ENCODE measurements around the gene SDC1.
A peak's percentile ranks its signal among the peaks of the same experiment; 100 is the strongest.
"Not testable (repeated sequence)": the region's sequence is repeated elsewhere in the genome, so short reads cannot be mapped to it uniquely, and the experiment has no call there.

The SDC1 gene

GRCh38 chr2:20224716-20225293 is at the start of gene SDC1:
Gene SDC1, minus strand, starts transcription at chr2:20225130. Its CDS starts 263 bp downstream, at chr2:20224867.
- peaks cover 5% of the 10 kb centered on the region for H3K4me1 Mint-ChIP-seq (ENCODE audit: low read depth)
- H3K4me3 Mint-ChIP-seq: peak within 1 kb of the TSS; percentile 55
- H3K36me3 Mint-ChIP-seq (ENCODE audit: low read depth): no peaks in the 10 kb centered on the region
- no peak within 1 kb of the TSS for H3K27ac Mint-ChIP-seq
- H3K9me3 Mint-ChIP-seq: no peaks in the 10 kb centered on the region
- peaks cover 60% of the 10 kb centered on the region for H3K27me3 Mint-ChIP-seq

GRCh38 chr2:20273042-20273441 is 48.1 kb upstream of the SDC1 start:
- Mint-ChIP-seq H3K4me1 (ENCODE audit: low read depth) (peaks cover 7% of the 10 kb centered on the region), H3K9me3 (no peaks in the 10 kb centered on the region), H3K27me3 (no peaks in the 10 kb centered on the region), H3K4me3 (no peak overlapping the region), H3K27ac (no peak overlapping the region), H3K36me3 (ENCODE audit: low read depth) (peaks cover 51% of the 10 kb centered on the region)

- not testable (repeated sequence) for H3K27me3 Mint-ChIP-seq; H3K4me3 Mint-ChIP-seq; H3K27ac Mint-ChIP-seq; H3K9me3 Mint-ChIP-seq; H3K4me1 Mint-ChIP-seq (ENCODE audit: low read depth)
- H3K36me3 Mint-ChIP-seq (ENCODE audit: low read depth): peaks cover 45% of the 10 kb centered on the region
These were observed 43.4 kb upstream of the SDC1 start for GRCh38 chr2:20268317-20268716.

- Mint-ChIP-seq H3K27me3 (no peaks in the 10 kb centered on the region), H3K36me3 (ENCODE audit: low read depth) (peaks cover 41% of the 10 kb centered on the region), H3K9me3 (no peaks in the 10 kb centered on the region), H3K4me3 (no peak overlapping the region), H3K4me1 (ENCODE audit: low read depth) (no peaks in the 10 kb centered on the region), H3K27ac (no peak overlapping the region)
These were observed 42.6 kb upstream of the SDC1 start for GRCh38 chr2:20267529-20267928.

- Mint-ChIP-seq H3K27me3 (no peaks in the 10 kb centered on the region), H3K9me3 (no peaks in the 10 kb centered on the region), H3K36me3 (ENCODE audit: low read depth) (peaks cover 35% of the 10 kb centered on the region), H3K4me1 (ENCODE audit: low read depth) (no peaks in the 10 kb centered on the region), H3K27ac (no peak overlapping the region), H3K4me3 (no peak overlapping the region)
These were observed 39.7 kb upstream of the SDC1 start for GRCh38 chr2:20264629-20265028.

GRCh38 chr2:20257411-20257810 is 32.5 kb upstream of the SDC1 start:
- Mint-ChIP-seq H3K36me3 (ENCODE audit: low read depth) (peaks cover 62% of the 10 kb centered on the region), H3K9me3 (no peaks in the 10 kb centered on the region), H3K27me3 (no peaks in the 10 kb centered on the region), H3K4me1 (ENCODE audit: low read depth) (no peaks in the 10 kb centered on the region), H3K27ac (no peak overlapping the region), H3K4me3 (no peak overlapping the region)

GRCh38 chr2:20254731-20255130 is 29.8 kb upstream of the SDC1 start:
- no peaks in the 10 kb centered on the region for H3K9me3 Mint-ChIP-seq
- H3K4me3 Mint-ChIP-seq: no peak overlapping the region
- H3K4me1 Mint-ChIP-seq (ENCODE audit: low read depth): no peaks in the 10 kb centered on the region
- no peaks in the 10 kb centered on the region for H3K27me3 Mint-ChIP-seq
- H3K27ac Mint-ChIP-seq: no peak overlapping the region
- peaks cover 77% of the 10 kb centered on the region for H3K36me3 Mint-ChIP-seq (ENCODE audit: low read depth)

- Mint-ChIP-seq H3K36me3 (ENCODE audit: low read depth) (peaks cover 87% of the 10 kb centered on the region), H3K9me3 (no peaks in the 10 kb centered on the region), H3K4me1 (ENCODE audit: low read depth) (no peaks in the 10 kb centered on the region), H3K27ac (no peak overlapping the region), H3K4me3 (no peak overlapping the region), H3K27me3 (no peaks in the 10 kb centered on the region)
These were observed 25.5 kb upstream of the SDC1 start for GRCh38 chr2:20250436-20250835.

- Mint-ChIP-seq H3K27me3 (no peaks in the 10 kb centered on the region), H3K27ac (peak overlapping the region; percentile 2), H3K4me3 (no peak overlapping the region), H3K4me1 (ENCODE audit: low read depth) (no peaks in the 10 kb centered on the region), H3K9me3 (no peaks in the 10 kb centered on the region), H3K36me3 (ENCODE audit: low read depth) (peaks cover 74% of the 10 kb centered on the region)
These were observed 24.2 kb upstream of the SDC1 start for GRCh38 chr2:20249170-20249569.

- H3K4me1 Mint-ChIP-seq (ENCODE audit: low read depth): peaks cover under 1% of the 10 kb centered on the region
- H3K9me3 Mint-ChIP-seq: no peaks in the 10 kb centered on the region
- H3K27me3 Mint-ChIP-seq: no peaks in the 10 kb centered on the region
- no peak overlapping the region for H3K4me3 Mint-ChIP-seq
- H3K27ac Mint-ChIP-seq: no peak overlapping the region
- peaks cover 56% of the 10 kb centered on the region for H3K36me3 Mint-ChIP-seq (ENCODE audit: low read depth)
These were observed 22.2 kb upstream of the SDC1 start for GRCh38 chr2:20247084-20247483.

GRCh38 chr2:20243637-20244036 is 18.7 kb upstream of the SDC1 start:
- H3K4me3 Mint-ChIP-seq; H3K27me3 Mint-ChIP-seq; H3K9me3 Mint-ChIP-seq; H3K4me1 Mint-ChIP-seq (ENCODE audit: low read depth): not testable (repeated sequence)
- Mint-ChIP-seq H3K36me3 (ENCODE audit: low read depth) (peaks cover 25% of the 10 kb centered on the region), H3K27ac (peak overlapping the region; percentile 26)

GRCh38 chr2:20242727-20243377 is 17.9 kb upstream of the SDC1 start:
- no peak overlapping the region for H3K4me3 Mint-ChIP-seq

GRCh38 chr2:20241973-20242726 is 17.2 kb upstream of the SDC1 start:
- Mint-ChIP-seq H3K27ac (no peak overlapping the region), H3K4me1 (ENCODE audit: low read depth) (peaks cover 4% of the 10 kb centered on the region), H3K4me3 (no peak overlapping the region), H3K9me3 (no peaks in the 10 kb centered on the region), H3K36me3 (ENCODE audit: low read depth) (peaks cover 12% of the 10 kb centered on the region), H3K27me3 (peaks cover 4% of the 10 kb centered on the region)

More at GRCh38 chr2:20242727-20243377, 17.9 kb upstream of the SDC1 start:
- peaks cover 4% of the 10 kb centered on the region for H3K4me1 Mint-ChIP-seq (ENCODE audit: low read depth)
- H3K27ac Mint-ChIP-seq: no peak overlapping the region
- H3K27me3 Mint-ChIP-seq: peaks cover 4% of the 10 kb centered on the region
- H3K36me3 Mint-ChIP-seq (ENCODE audit: low read depth): peaks cover 19% of the 10 kb centered on the region
- H3K9me3 Mint-ChIP-seq: no peaks in the 10 kb centered on the region

- H3K27me3 Mint-ChIP-seq; H3K4me3 Mint-ChIP-seq; H3K9me3 Mint-ChIP-seq; H3K27ac Mint-ChIP-seq; H3K4me1 Mint-ChIP-seq (ENCODE audit: low read depth); H3K36me3 Mint-ChIP-seq (ENCODE audit: low read depth): not testable (repeated sequence)
These were observed 15.4 kb upstream of the SDC1 start for GRCh38 chr2:20240291-20240690.

- peaks cover 4% of the 10 kb centered on the region for H3K27me3 Mint-ChIP-seq
- H3K27ac Mint-ChIP-seq: no peak overlapping the region
- no peaks in the 10 kb centered on the region for H3K36me3 Mint-ChIP-seq (ENCODE audit: low read depth)
- H3K4me3 Mint-ChIP-seq: no peak overlapping the region
- no peaks in the 10 kb centered on the region for H3K9me3 Mint-ChIP-seq
- H3K4me1 Mint-ChIP-seq (ENCODE audit: low read depth): no peaks in the 10 kb centered on the region
These were observed 11.6 kb upstream of the SDC1 start for GRCh38 chr2:20236496-20236895.

All from stimulated activated naive CD8-positive, alpha-beta T cell treated with anti-CD3 and anti-CD28 coated beads, Interleukin-15, Interleukin-2, amounts not matched to agents 100 ng/mL and 50 ng/mL, for 24 hours (primary cell).